Progenitor cell of endocrine pancreas (in vitro differentiated cells): ENCODE results near the gene SLC40A1. TPM values are rescaled to one million over a fixed set of nuclear protein-coding genes. Genes with fewer than 3 reads are reported as not detected.
"Not testable (repeated sequence)": the region's sequence is repeated elsewhere in the genome, so short reads cannot be mapped to it uniquely, and the experiment has no call there.

Source experiments
- DNase-seq: peaks from one replicate; pipeline ENCODE4 v3.0.0; 2021; ENCODE audit warnings: low spot score; ENCODE audit not compliant: unreplicated experiment
- H3K27ac Mint-ChIP-seq: 2 replicates; pipeline ENCODE4 v1.8.0; 2021; ENCODE audit warnings: mild to moderate bottlenecking, moderate library complexity, mixed read lengths
- H3K27me3 Mint-ChIP-seq: 2 replicates; pipeline ENCODE4 v1.8.0; 2021; ENCODE audit warnings: mixed read lengths
- H3K36me3 Mint-ChIP-seq: 2 replicates; pipeline ENCODE4 v1.8.0; 2022; ENCODE audit warnings: mixed read lengths; ENCODE audit not compliant: insufficient read depth
- H3K4me1 Mint-ChIP-seq: 2 replicates; pipeline ENCODE4 v1.8.0; 2021; ENCODE audit warnings: low read depth, mixed read lengths
- H3K4me3 Mint-ChIP-seq: 2 replicates; pipeline ENCODE4 v1.8.0; 2021; ENCODE audit warnings: low read depth, mild to moderate bottlenecking, moderate library complexity, mixed read lengths
- H3K9me3 Mint-ChIP-seq: 2 replicates; pipeline ENCODE4 v1.8.0; 2021; ENCODE audit warnings: low read depth, mixed read lengths
- CTCF ChIP-seq: fragments of 200-600 bp; sonication (generic); IDR thresholded peaks from one replicate; pipeline ENCODE4 v1.5.0; 2021; ENCODE audit warnings: antibody characterized with exemption, mild to moderate bottlenecking; ENCODE audit not compliant: unreplicated experiment
- total RNA-seq: library from RNA; stranded (reverse); gene quantifications from 2 replicates; pipeline ENCODE4 v1.2.1, GENCODE V29; 2021

SLC40A1 gene
- total RNA-seq, 1 donor from 2014 or later, result 14.6 TPM

- Mint-ChIP-seq H3K9me3 (no peaks in the 10 kb centered on the region), H3K27ac (no peak overlapping the region)
Measured at GRCh38 chr2:189608795-189609422, 28.3 kb upstream of the SLC40A1 start.

GRCh38 chr2:189608170-189608569 lies 27.6 kb upstream of the SLC40A1 start:
- no peaks in the 10 kb centered on the region for H3K36me3 Mint-ChIP-seq
- no peak overlapping the region for H3K27ac Mint-ChIP-seq
- H3K4me1 Mint-ChIP-seq, result peaks cover 21% of the 10 kb centered on the region
- no peaks in the 10 kb centered on the region for H3K9me3 Mint-ChIP-seq
- TF ChIP-seq CTCF, result no peak
- DNase-seq, result no peak
- no peak overlapping the region for H3K4me3 Mint-ChIP-seq
- no peaks in the 10 kb centered on the region for H3K27me3 Mint-ChIP-seq

More at GRCh38 chr2:189608795-189609422, 28.3 kb upstream of the SLC40A1 start:
- H3K36me3 Mint-ChIP-seq, result no peaks in the 10 kb centered on the region
- DNase-seq, result no peak
- no peaks in the 10 kb centered on the region for H3K27me3 Mint-ChIP-seq
- no peak for TF ChIP-seq CTCF
- H3K4me3 Mint-ChIP-seq, result no peak overlapping the region
- peaks cover 23% of the 10 kb centered on the region for H3K4me1 Mint-ChIP-seq

GRCh38 chr2:189602233-189602632 lies 21.6 kb upstream of the SLC40A1 start:
- no peak for DNase-seq
- TF ChIP-seq CTCF, result no peak
- no peaks in the 10 kb centered on the region for H3K9me3 Mint-ChIP-seq
- H3K4me1 Mint-ChIP-seq, result peaks cover 5% of the 10 kb centered on the region
- H3K36me3 Mint-ChIP-seq, result no peaks in the 10 kb centered on the region
- no peak overlapping the region for H3K4me3 Mint-ChIP-seq
- H3K27ac Mint-ChIP-seq, result no peak overlapping the region
- no peaks in the 10 kb centered on the region for H3K27me3 Mint-ChIP-seq

- H3K4me1 Mint-ChIP-seq, H3K4me3 Mint-ChIP-seq, H3K9me3 Mint-ChIP-seq, H3K27me3 Mint-ChIP-seq, H3K27ac Mint-ChIP-seq, H3K36me3 Mint-ChIP-seq, DNase-seq: not testable (repeated sequence)
Measured at GRCh38 chr2:189601652-189602051, 21.1 kb upstream of the SLC40A1 start.

GRCh38 chr2:189601043-189601442 lies 20.5 kb upstream of the SLC40A1 start:
- Mint-ChIP-seq H3K36me3 (no peaks in the 10 kb centered on the region), H3K9me3 (no peaks in the 10 kb centered on the region), H3K4me3 (no peak overlapping the region), H3K27ac (no peak overlapping the region), H3K27me3 (no peaks in the 10 kb centered on the region), H3K4me1 (peaks cover 5% of the 10 kb centered on the region)
- TF ChIP-seq CTCF, result no peak
- no peak for DNase-seq

GRCh38 chr2:189599245-189599644 lies 18.7 kb upstream of the SLC40A1 start:
- Mint-ChIP-seq H3K36me3 (no peaks in the 10 kb centered on the region), H3K4me1 (peaks cover 5% of the 10 kb centered on the region), H3K27me3 (no peaks in the 10 kb centered on the region), H3K27ac (no peak overlapping the region), H3K9me3 (no peaks in the 10 kb centered on the region), H3K4me3 (no peak overlapping the region)
- DNase-seq, result no peak
- TF ChIP-seq CTCF, result no peak
